ENCODE results near the gene RBM14. TPM values are rescaled to one million over a fixed set of nuclear protein-coding genes. Genes with fewer than 3 reads are reported as not detected.

RBM14 gene
- total and polyA plus RNA-seq, 2 of the 4 experiments (the other 2 are of a cell fraction): 9.3 to 31.1 TPM

DNA sequence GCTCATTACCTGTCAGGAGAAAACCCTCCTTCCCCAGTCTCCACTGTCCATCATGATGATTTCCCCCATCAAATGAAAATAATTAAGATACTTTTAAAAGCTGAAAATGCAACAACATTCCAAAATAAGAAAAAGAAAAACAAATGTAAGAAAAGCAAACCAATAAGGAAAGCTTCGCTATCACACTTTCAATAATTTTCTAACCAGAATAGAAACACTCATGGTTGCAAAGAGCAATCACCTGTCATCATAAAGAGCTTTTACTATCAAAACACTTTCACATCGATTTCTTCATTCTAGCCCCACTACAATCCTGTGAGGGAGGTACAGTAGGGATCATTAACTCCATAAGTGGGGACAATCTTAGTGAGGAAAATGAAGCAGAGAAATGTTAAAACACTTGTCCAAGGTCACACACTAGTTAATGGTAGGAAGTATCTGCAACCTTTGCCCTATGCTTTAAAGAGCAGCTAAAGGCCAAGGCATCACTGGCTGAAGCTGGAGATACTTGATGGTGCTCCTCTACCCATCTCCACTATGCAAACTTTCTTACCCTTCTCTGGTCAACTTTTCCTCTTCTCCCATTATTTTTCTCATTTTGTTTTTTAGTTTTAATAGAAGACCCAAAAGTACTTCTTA lies 58.7 kb downstream of the RBM14 start:
- peaks cover 6% of the 10 kb centered on the region; the same call in 1 of the 2 replicates for H3K9me1 ChIP-seq (ENCODE audit: insufficient read depth, low read length)
- DNase-seq (no peak), ATAC-seq (ENCODE audit: low read depth) (no peak)
- ChIA-PET POLR2A (ENCODE audit: unreplicated experiment) (no interaction called here), CTCF (no interaction called here)
- H3K4me2 ChIP-seq (ENCODE audit: low read depth, low read length): peak overlapping the region; percentile 63; the same call in 1 of the 2 replicates
- no peak overlapping the region for H3K14ac ChIP-seq (replicated peaks; ENCODE audit: low read depth, low read length)
- no peak overlapping the region for H2BK20ac ChIP-seq (ENCODE audit: low read depth, low read length)
- dilution Hi-C loops (cut with HindIII; ENCODE audit: low sequenced_read_pairs, unreplicated experiment) (no loop called here), intact Hi-C loops (cut with micrococcal nuclease) (no loop called here), in situ Hi-C loops (cut with MboI; ENCODE audit: low sequenced_read_pairs) (no loop called here)
- BruUV-seq (replicated peaks): no TSS peak
- peaks cover 10% of the 10 kb centered on the region; the same call in 1 of the 2 replicates for H4K20me1 ChIP-seq (ENCODE audit: insufficient read depth, low read length)
- H3K27ac ChIP-seq (ENCODE audit: insufficient read depth, low read length): no peak overlapping the region
- H3K18ac ChIP-seq (ENCODE audit: low read depth, low read length): no peak overlapping the region
- no peaks in the 10 kb centered on the region for H3K9me3 ChIP-seq (ENCODE audit: control insufficient read depth, insufficient read depth, low read length)
- no peak overlapping the region for H2BK5ac ChIP-seq (ENCODE audit: low read depth, low read length, poor library complexity, severe bottlenecking)
- H3K79me1 ChIP-seq (ENCODE audit: low read depth in 1 of 2, low read length in 2 of 2): peaks cover 25 to 51% of the 10 kb centered on the region in 2 experiments
- H3K4me1 ChIP-seq (ENCODE audit: control insufficient read depth, insufficient read depth, low read length): peaks cover 5% of the 10 kb centered on the region
- H3K27me3 ChIP-seq (ENCODE audit: control insufficient read depth, insufficient read depth, low read length): no peaks in the 10 kb centered on the region
- H2AK5ac ChIP-seq (ENCODE audit: low read depth, low read length): no peak overlapping the region
- peak overlapping the region; percentile 26; the same call in 1 of the 2 replicates for H3K23ac ChIP-seq (ENCODE audit: low read depth, low read length)
- no CpG with 5 or more reads among the region's 2 CpGs for WGBS, 2 experiments (ENCODE audit: extremely low coverage in 2 of 2, insufficient read length in 1 of 2)
- H4K5ac ChIP-seq (ENCODE audit: low read depth, low read length): no peak overlapping the region
- no peak overlapping the region for H2BK120ac ChIP-seq (ENCODE audit: low read depth, low read length)
- peaks cover 8% of the 10 kb centered on the region for H3K36me3 ChIP-seq (ENCODE audit: control insufficient read depth, insufficient read depth, low read length)
- no peak overlapping the region for H4K8ac ChIP-seq (ENCODE audit: low read depth in 2 of 2, low read length in 2 of 2)
- no peak overlapping the region for H4K91ac ChIP-seq (ENCODE audit: insufficient read depth, low read depth, low read length)
- H2AFZ ChIP-seq (replicated peaks; ENCODE audit: low read length, poor library complexity): no peak overlapping the region
- H3K56ac ChIP-seq (ENCODE audit: extremely low read depth, insufficient read depth, low read length): no peak overlapping the region
- TF ChIP-seq NFE2L2 (IDR thresholded peaks at IDR 0.05; ENCODE audit: low read depth, low read length): no peak
- TF ChIP-seq, protein P1, sequence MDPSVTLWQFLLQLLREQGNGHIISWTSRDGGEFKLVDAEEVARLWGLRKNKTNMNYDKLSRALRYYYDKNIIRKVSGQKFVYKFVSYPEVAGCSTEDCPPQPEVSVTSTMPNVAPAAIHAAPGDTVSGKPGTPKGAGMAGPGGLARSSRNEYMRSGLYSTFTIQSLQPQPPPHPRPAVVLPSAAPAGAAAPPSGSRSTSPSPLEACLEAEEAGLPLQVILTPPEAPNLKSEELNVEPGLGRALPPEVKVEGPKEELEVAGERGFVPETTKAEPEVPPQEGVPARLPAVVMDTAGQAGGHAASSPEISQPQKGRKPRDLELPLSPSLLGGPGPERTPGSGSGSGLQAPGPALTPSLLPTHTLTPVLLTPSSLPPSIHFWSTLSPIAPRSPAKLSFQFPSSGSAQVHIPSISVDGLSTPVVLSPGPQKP (IDR thresholded peaks at IDR 0.05; ENCODE audit: borderline replicate concordance, low read depth, low read length): no peak
- TF ChIP-seq FOS (IDR thresholded peaks at IDR 0.05; ENCODE audit: low read depth, low read length): no peak
- TF ChIP-seq RCOR1 (IDR thresholded peaks at IDR 0.05; ENCODE audit: insufficient replicate concordance, low read length): no peak
- TF ChIP-seq, protein P2, sequence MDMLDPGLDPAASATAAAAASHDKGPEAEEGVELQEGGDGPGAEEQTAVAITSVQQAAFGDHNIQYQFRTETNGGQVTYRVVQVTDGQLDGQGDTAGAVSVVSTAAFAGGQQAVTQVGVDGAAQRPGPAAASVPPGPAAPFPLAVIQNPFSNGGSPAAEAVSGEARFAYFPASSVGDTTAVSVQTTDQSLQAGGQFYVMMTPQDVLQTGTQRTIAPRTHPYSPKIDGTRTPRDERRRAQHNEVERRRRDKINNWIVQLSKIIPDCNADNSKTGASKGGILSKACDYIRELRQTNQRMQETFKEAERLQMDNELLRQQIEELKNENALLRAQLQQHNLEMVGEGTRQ (IDR thresholded peaks at IDR 0.05; ENCODE audit: low read depth, low read length): no peak
- TF ChIP-seq MAFK (IDR thresholded peaks at IDR 0.05; ENCODE audit: low read depth, low read length): no peak
- TF ChIP-seq CTCF (conservative IDR thresholded peaks at IDR 0.05; ENCODE audit: low read depth, low read length): no peak
- no peak for TF ChIP-seq POLR2A (IDR thresholded peaks at IDR 0.05; ENCODE audit: low read depth, low read length)
- no peak for TF ChIP-seq RAD21 (IDR thresholded peaks at IDR 0.05; ENCODE audit: low read length)
- no peak for TF ChIP-seq SMC3 (IDR thresholded peaks at IDR 0.05; ENCODE audit: low read depth, low read length)
- TF ChIP-seq BHLHE40 (IDR thresholded peaks at IDR 0.05; ENCODE audit: low read depth, low read length): no peak
- TF ChIP-seq MAZ (IDR thresholded peaks at IDR 0.05; ENCODE audit: borderline replicate concordance, low read depth, low read length): no peak
- no peak for TF ChIP-seq RFX5 (IDR thresholded peaks at IDR 0.05; ENCODE audit: low read depth, low read length)
- TF ChIP-seq MXI1 (IDR thresholded peaks at IDR 0.05; ENCODE audit: borderline replicate concordance, low read depth, low read length): no peak
- no peak overlapping the region for H2BK15ac ChIP-seq (ENCODE audit: low read depth, low read length)
- H2AK9ac ChIP-seq (replicated peaks; ENCODE audit: low read depth, low read length, poor library complexity): no peak overlapping the region
- H3K4me3 ChIP-seq (ENCODE audit: insufficient read depth, low read depth, low read length): no peak overlapping the region
- no peak overlapping the region for H3K9ac ChIP-seq (ENCODE audit: low read depth, low read length)
- no peak overlapping the region for H3K4ac ChIP-seq (ENCODE audit: low read depth, low read length)

Measured in IMR-90 (cell line).